Astrocyte of the cerebellum (primary cell): ENCODE measurements around the gene EFCAB14.
"Not testable (repeated sequence)": the region's sequence is repeated elsewhere in the genome, so short reads cannot be mapped to it uniquely, and the experiment has no call there.

Source experiments
- DNase-seq: peaks from one replicate; pipeline ENCODE4 v3.0.0-alpha.2; 2011; ENCODE audit warnings: low read depth
- H3K4me3 ChIP-seq: 2 replicates; pipeline ENCODE4 v1.5.1; 2011; ENCODE audit warnings: mild to moderate bottlenecking, low read depth, low read length, moderate library complexity
- in situ Hi-C: cut with HindIII; loops from 2 replicates; pipeline ENCODE4 v1.10.0; 2017; ENCODE audit warnings: low sequenced_read_pairs
- TF ChIP-seq, protein P1 (sequence below): IDR thresholded peaks from 2 replicates; pipeline ENCODE4 v1.5.1; 2012; ENCODE audit warnings: low read length, low read depth, moderate library complexity, mild to moderate bottlenecking; ENCODE audit errors: missing control alignments

The EFCAB14 gene

DNA sequence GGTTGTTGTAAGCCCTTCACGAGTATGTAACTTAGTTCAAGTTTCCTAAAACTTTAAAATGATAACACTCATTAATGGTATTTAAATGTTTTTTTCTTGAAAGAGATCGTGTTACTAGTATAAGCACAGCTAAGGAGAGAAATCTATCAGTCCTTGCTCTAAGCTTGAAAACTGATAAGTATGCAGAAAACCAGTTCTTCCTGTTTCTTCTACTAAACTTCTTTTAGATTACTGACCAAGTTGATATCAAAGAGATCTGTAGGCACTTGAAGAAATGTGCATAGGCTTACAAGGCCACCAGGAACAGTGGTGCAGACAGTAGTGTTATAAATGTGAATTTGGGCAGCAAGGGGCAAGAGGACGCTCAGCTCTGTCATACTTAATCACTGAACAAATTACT lies 3.9 kb downstream of the EFCAB14 start:
- TF ChIP-seq, protein P1, sequence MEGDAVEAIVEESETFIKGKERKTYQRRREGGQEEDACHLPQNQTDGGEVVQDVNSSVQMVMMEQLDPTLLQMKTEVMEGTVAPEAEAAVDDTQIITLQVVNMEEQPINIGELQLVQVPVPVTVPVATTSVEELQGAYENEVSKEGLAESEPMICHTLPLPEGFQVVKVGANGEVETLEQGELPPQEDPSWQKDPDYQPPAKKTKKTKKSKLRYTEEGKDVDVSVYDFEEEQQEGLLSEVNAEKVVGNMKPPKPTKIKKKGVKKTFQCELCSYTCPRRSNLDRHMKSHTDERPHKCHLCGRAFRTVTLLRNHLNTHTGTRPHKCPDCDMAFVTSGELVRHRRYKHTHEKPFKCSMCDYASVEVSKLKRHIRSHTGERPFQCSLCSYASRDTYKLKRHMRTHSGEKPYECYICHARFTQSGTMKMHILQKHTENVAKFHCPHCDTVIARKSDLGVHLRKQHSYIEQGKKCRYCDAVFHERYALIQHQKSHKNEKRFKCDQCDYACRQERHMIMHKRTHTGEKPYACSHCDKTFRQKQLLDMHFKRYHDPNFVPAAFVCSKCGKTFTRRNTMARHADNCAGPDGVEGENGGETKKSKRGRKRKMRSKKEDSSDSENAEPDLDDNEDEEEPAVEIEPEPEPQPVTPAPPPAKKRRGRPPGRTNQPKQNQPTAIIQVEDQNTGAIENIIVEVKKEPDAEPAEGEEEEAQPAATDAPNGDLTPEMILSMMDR = no peak
- no peak for DNase-seq
- in situ Hi-C loops = no loop called here
- H3K4me3 ChIP-seq = no peak overlapping the region

DNA sequence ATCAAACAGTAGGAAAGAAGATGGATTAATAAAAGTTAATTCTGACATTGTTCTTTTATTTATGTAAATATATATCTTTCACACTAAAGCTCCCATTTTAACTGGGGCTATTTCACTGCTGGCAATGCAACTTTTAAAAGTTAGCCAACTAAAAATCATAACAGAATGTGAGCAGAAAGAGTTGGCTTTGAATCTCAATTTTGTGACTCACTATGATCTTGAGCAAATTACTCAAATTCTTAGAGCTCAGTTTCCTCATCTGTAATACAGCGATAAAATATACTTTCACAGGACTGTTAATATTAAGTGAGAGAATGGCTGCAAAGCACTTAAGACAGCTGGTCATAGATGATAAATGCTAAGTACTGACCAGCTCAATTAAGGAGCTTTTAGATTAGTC lies 10.8 kb downstream of the EFCAB14 start:
- TF ChIP-seq, protein P1 = no peak
- H3K4me3 ChIP-seq = no peak overlapping the region
- in situ Hi-C loops = no loop called here
- no peak for DNase-seq

DNA sequence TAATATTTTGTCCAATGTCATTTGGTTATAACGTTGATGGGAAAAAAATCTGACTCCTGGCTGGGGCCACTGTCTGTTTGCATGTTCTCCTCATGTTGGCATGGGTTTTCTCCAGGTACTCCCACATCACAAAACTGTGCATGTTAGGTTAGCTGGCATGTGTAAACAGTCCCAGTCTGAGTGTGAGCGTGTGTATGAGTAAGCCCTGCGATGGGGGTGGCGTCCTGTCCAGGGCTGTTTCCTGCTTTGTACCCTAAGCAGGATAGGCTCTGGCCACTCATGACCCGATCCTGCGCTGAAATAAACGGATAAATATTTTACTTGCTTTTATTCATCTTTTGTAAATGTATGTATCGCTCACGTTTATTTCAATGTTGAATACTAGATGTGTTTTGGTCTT lies 13.5 kb downstream of the EFCAB14 start:
- H3K4me3 ChIP-seq = no peak overlapping the region
- in situ Hi-C loops = no loop called here
- TF ChIP-seq, protein P1 = no peak
- no peak for DNase-seq

DNA sequence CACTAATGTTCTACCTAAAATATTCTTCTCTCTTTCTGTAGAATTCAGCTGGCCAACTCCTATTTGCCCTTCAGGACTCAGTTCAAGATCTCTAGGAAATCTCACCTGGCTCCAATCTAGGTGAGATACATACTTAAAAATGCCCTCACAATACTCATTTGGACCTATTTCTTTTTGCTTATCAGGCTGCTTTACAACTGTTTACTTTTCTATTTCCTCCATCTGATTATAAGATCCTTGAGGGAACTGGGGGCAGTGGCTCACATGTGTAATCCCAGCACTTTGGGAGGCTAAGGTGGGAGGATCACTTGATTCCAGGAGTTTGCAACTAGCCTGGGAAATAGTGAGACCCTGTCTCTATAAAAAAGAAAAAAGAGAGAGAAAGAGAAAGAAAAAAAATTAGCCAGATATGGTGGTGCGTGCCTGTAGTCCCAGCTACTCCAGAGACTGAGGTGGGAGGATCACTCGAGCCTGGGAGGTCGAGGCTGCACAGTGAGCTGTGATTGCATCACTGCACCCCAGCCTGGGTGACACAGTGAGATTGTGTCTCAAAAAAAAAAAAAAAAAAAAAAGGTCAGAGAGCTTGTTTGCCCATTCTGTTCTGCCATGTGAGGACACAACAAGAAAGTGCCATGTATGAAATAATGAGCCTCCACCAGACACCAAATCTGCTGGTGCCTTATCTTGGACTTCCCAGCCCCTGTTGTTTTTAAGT lies 14.8 kb downstream of the EFCAB14 start:
- TF ChIP-seq, protein P1 = no peak
- H3K4me3 ChIP-seq = no peak overlapping the region
- no peak for DNase-seq
- in situ Hi-C loops = loop anchor here (5.0 kb wide), 1 partner anchor 37 kb away; the partner anchor contains the start of gene ATPAF1

DNA sequence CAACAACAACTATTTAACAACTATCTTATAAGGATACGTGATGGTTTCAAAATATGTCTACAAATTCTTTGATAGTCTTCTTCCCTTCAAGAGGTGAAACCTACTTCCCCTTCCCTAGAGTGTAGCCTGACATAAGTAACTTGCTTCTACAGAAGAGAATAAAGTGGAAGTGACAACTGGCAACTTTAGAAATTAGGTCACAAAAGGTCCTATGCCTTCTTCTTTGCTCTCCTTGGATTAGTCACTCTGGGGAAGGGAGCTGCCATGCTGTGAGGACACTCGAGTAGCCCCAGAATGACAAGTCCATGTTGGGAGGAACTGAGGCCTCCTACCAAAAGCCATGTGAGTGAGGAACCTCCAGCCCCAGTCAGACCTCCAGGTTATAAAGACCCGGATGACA lies 19.2 kb downstream of the EFCAB14 start:
- DNase-seq = no peak
- in situ Hi-C loops = loop anchor here (5.0 kb wide), 1 partner anchor 32 kb away; the partner anchor contains the start of gene ATPAF1
- TF ChIP-seq, protein P1 = no peak
- H3K4me3 ChIP-seq = no peak overlapping the region

DNA sequence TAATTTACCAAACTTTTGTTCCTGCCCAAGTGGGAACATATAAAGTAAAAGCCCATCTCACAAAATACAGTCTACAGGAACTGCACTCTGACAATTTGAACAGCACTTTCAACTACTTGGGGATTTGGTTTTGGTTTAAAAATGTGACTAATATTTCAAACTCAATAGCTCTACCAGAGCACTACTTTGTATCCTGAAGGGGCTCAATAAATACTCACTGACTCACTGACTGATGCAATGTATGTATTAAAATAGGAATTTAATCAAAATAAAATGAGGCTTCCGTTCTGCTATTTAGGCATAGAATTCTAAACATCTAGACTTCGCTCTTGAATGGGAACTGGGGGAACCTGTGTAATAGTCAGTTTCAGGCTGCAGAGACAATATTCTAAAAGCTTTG lies 21.9 kb downstream of the EFCAB14 start:
- TF ChIP-seq, protein P1 = no peak
- no peak overlapping the region for H3K4me3 ChIP-seq
- in situ Hi-C loops = no loop called here
- DNase-seq = no peak

DNA sequence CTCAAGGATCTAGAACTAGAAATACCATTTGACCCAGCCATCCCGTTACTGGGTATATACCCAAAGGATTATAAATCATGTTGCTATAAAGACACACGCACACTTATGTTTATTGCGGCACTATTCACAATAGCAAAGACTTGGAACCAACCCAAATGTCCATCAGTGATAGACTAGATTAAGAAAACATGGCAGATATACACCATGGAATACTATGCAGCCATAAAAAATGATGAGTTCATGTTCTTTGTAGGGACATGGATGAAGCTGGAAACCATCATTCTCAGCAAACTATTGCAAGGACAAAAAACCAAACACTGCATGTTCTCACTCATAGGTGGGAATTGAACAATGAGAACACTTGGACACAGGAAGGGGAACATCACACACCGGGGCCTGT lies 24.2 kb downstream of the EFCAB14 start:
- DNase-seq, in situ Hi-C loops, H3K4me3 ChIP-seq: not testable (repeated sequence)
